Cardiac fibroblast (primary cell): ENCODE results near the gene TBCCD1.
"Not testable (repeated sequence)": the region's sequence is repeated elsewhere in the genome, so short reads cannot be mapped to it uniquely, and the experiment has no call there.

Experiments
- DNase-seq, 2 donors: peaks; one replicate each; pipeline versions ENCODE4 v3.0.0 to v3.0.0-alpha.2; 2010; ENCODE audit warnings: low read depth in 2 of 2
- H3K4me3 ChIP-seq, 2 donors: replicated peaks in 1 of 2; 1 replicate in 1 of 2; 2 replicates in 1 of 2; pipeline ENCODE4 v1.5.1; 2011; ENCODE audit warnings: low read depth in 2 of 2, low read length in 2 of 2, mild to moderate bottlenecking in 2 of 2, moderate library complexity in 1 of 2
- CTCF ChIP-seq: IDR thresholded peaks from one replicate; pipeline ENCODE4 v1.5.1; 2011; ENCODE audit warnings: low read depth, mild to moderate bottlenecking, low read length, inconsistent platforms

TBCCD1 gene

GRCh38 chr3:186571644-186572013 lies 4.5 kb upstream of the TBCCD1 start:
- H3K4me3 ChIP-seq: peak overlapping the region; percentile 73 to 88
- no peak for TF ChIP-seq CTCF
- no peak for DNase-seq

- DNase-seq: no peak
- peak overlapping the region; percentile 73 to 88 for H3K4me3 ChIP-seq
- TF ChIP-seq CTCF: no peak
Measured at GRCh38 chr3:186570941-186571643, 4.0 kb upstream of the TBCCD1 start.

GRCh38 chr3:186570096-186570940 lies 3.2 kb upstream of the TBCCD1 start, which contains the start of gene DNAJB11:
TSS of gene DNAJB11 (plus strand) at chr3:186570720. CDS start at chr3:186570898, 178 bp downstream.
- peak; percentile 100 for DNase-seq
- no peak for TF ChIP-seq CTCF
- H3K4me3 ChIP-seq: peak within 1 kb of the TSS; percentile 73 to 88

- peak overlapping the region; percentile 70 to 88 for H3K4me3 ChIP-seq
- no peak for TF ChIP-seq CTCF
- no peak for DNase-seq
Measured at GRCh38 chr3:186569779-186570095, 2.6 kb upstream of the TBCCD1 start.

- peak overlapping the region in 1 of 2 donors; percentile 70 for H3K4me3 ChIP-seq
- not testable (repeated sequence) for DNase-seq
Measured at GRCh38 chr3:186569361-186569760, 2.2 kb upstream of the TBCCD1 start.

GRCh38 chr3:186566772-186567071 lies 417 bp downstream of the TBCCD1 start:
- DNase-seq: no peak
- TF ChIP-seq CTCF: no peak
- peak overlapping the region; percentile 98 to 99 for H3K4me3 ChIP-seq

- DNase-seq: no peak
- no peak overlapping the region for H3K4me3 ChIP-seq
- TF ChIP-seq CTCF: no peak
Measured at GRCh38 chr3:186564586-186564985, 2.6 kb downstream of the TBCCD1 start.
